Esophagus squamous epithelium (tissue), 4 donors: ENCODE results near the gene RIOK1.

Source experiments
- CTCF ChIP-seq, 6 experiments: fragments of 450-650 bp in 4 of 6; fragments of 200-600 bp in 2 of 6; sonication (generic) in 2 of 6; IDR thresholded peaks; one replicate each; pipeline ENCODE4 v1.5.1; 2016 to 2019; ENCODE audit warnings: antibody characterized with exemption in 6 of 6, mild to moderate bottlenecking in 4 of 6, moderate library complexity in 4 of 6
- POLR2A ChIP-seq, 4 donors: fragments of 450-650 bp; IDR thresholded peaks; one replicate each; pipeline ENCODE4 v1.6.1; 2017; ENCODE audit warnings: antibody characterized with exemption in 4 of 4, mild to moderate bottlenecking in 4 of 4, moderate library complexity in 3 of 4

GRCh38 chr6:7392402-7392801 is 2.8 kb downstream of the RIOK1 start:
- TF ChIP-seq CTCF (IDR thresholded peaks at IDR 0.05) (no peak), POLR2A (IDR thresholded peaks at IDR 0.05) (no peak)
